Activated CD4-positive, alpha-beta T cell treated with anti-CD3 and anti-CD28 coated beads, Interleukin-2, amount 50 U/mL, for 1 hour (primary cell): ENCODE results near the gene FAM149A.

Source experiments
- DNase-seq: peaks from one replicate; pipeline ENCODE4 v3.0.0-alpha.2; 2020

The FAM149A gene

GRCh38 chr4:186104114-186104889, at the start of gene FAM149A:
FAM149A (plus strand) TSS chr4:186104704.
- DNase-seq, result peak; percentile 47

- no peak for DNase-seq
Observed at GRCh38 chr4:186058253-186058979, 46.1 kb upstream of the FAM149A start.

GRCh38 chr4:186058980-186059316, 45.6 kb upstream of the FAM149A start:
- DNase-seq, result no peak

GRCh38 chr4:186061921-186062320, 42.6 kb upstream of the FAM149A start:
- no peak for DNase-seq

- DNase-seq, result peak; percentile 23
Observed at GRCh38 chr4:186067757-186068385, 36.6 kb upstream of the FAM149A start.

GRCh38 chr4:186068581-186069348, 35.7 kb upstream of the FAM149A start, which contains the start of gene TLR3:
TLR3 (plus strand) TSS chr4:186069156; CDS start chr4:186076620, 7,464 bp downstream.
- DNase-seq, result no peak

- DNase-seq, result no peak
Observed at GRCh38 chr4:186069729-186070128, 34.8 kb upstream of the FAM149A start.

- no peak for DNase-seq
Observed at GRCh38 chr4:186072516-186072915, 32.0 kb upstream of the FAM149A start.

GRCh38 chr4:186074189-186074588, 30.3 kb upstream of the FAM149A start:
- no peak for DNase-seq

- DNase-seq, result no peak
Observed at GRCh38 chr4:186078981-186079638, 25.4 kb upstream of the FAM149A start.

- DNase-seq, result no peak
Observed at GRCh38 chr4:186079694-186080093, 24.8 kb upstream of the FAM149A start.

GRCh38 chr4:186081202-186081807, 23.2 kb upstream of the FAM149A start:
- no peak for DNase-seq

GRCh38 chr4:186082221-186082620, 22.3 kb upstream of the FAM149A start:
- no peak for DNase-seq

GRCh38 chr4:186088523-186088922, 16.0 kb upstream of the FAM149A start:
- DNase-seq, result no peak

GRCh38 chr4:186092296-186092695, 12.2 kb upstream of the FAM149A start:
- no peak for DNase-seq

GRCh38 chr4:186095406-186095805, 9.1 kb upstream of the FAM149A start:
- no peak for DNase-seq

GRCh38 chr4:186096681-186097165, 7.8 kb upstream of the FAM149A start:
- DNase-seq, result no peak

- DNase-seq, result no peak
Observed at GRCh38 chr4:186097386-186097785, 7.1 kb upstream of the FAM149A start.

GRCh38 chr4:186102931-186103330, 1.6 kb upstream of the FAM149A start:
- no peak for DNase-seq

- no peak for DNase-seq
Observed at GRCh38 chr4:186104890-186105646, 564 bp downstream of the FAM149A start.
